HepG2 (cell line): Measurements from ENCODE around the gene ATL2. TPM values are rescaled to one million over a fixed set of nuclear protein-coding genes. Genes with fewer than 3 reads are reported as not detected.
A peak's percentile ranks its signal among the peaks of the same experiment; 100 is the strongest.

Experiments
- KDM6A ChIP-seq: IDR thresholded peaks from 2 replicates; pipeline ENCODE4 v1.6.1; 2016; ENCODE audit warnings: low read depth
- MED1 ChIP-seq: sonication (generic); formaldehyde crosslinking; IDR thresholded peaks from 2 replicates; pipeline ENCODE4 v1.4.0; 2020; ENCODE audit warnings: missing genetic modification reagents
- MEIS2 ChIP-seq: sonication (generic); formaldehyde crosslinking; IDR thresholded peaks from 2 replicates; pipeline ENCODE4 v1.9.0; 2021; ENCODE audit warnings: mild to moderate bottlenecking, missing genetic modification reagents
- PATZ1 ChIP-seq: sonication (generic); formaldehyde crosslinking; IDR thresholded peaks from 2 replicates; pipeline ENCODE4 v1.4.0; 2020; ENCODE audit warnings: missing genetic modification reagents
- RARA ChIP-seq: IDR thresholded peaks from 2 replicates; pipeline ENCODE4 v1.6.1; 2016; ENCODE audit warnings: missing genetic modification reagents, missing compliant biosample characterization
- REST ChIP-seq, 2 experiments: IDR thresholded peaks; 2 replicates each; pipeline ENCODE4 v1.6.1; 2011 to 2012; ENCODE audit warnings: low read length in 2 of 2, borderline replicate concordance in 1 of 2, low read depth in 1 of 2, mild to moderate bottlenecking in 1 of 2, moderate library complexity in 1 of 2
- RXRB ChIP-seq: IDR thresholded peaks from 2 replicates; pipeline ENCODE4 v1.6.1; 2016; ENCODE audit warnings: borderline replicate concordance, missing genetic modification reagents, missing compliant biosample characterization
- SALL1 ChIP-seq: sonication (generic); formaldehyde crosslinking; IDR thresholded peaks from 2 replicates; pipeline ENCODE4 v1.8.0; 2022; ENCODE audit warnings: mild to moderate bottlenecking, missing genetic modification reagents
- SOX6 ChIP-seq, 2 experiments: fragments of 450-650 bp in 1 of 2; sonication (generic) in 1 of 2; formaldehyde crosslinking in 1 of 2; IDR thresholded peaks; 2 replicates each; pipeline versions ENCODE4 v1.4.0 to v1.6.1; 2017 to 2020; ENCODE audit warnings: antibody characterized with exemption in 1 of 2, mild to moderate bottlenecking in 1 of 2, missing genetic modification reagents in 1 of 2
- THRA ChIP-seq: sonication (generic); formaldehyde crosslinking; IDR thresholded peaks from 2 replicates; pipeline ENCODE4 v1.4.0; 2020; ENCODE audit warnings: missing genetic modification reagents, borderline replicate concordance
- ZMYM3 ChIP-seq: sonication (generic); formaldehyde crosslinking; IDR thresholded peaks from 2 replicates; pipeline ENCODE4 v1.5.1; 2020; ENCODE audit warnings: mild to moderate bottlenecking, missing genetic modification reagents
- polyA plus RNA-seq, 8 experiments: library from polyadenylated mRNA; depleted of rRNA in 3 of 8; stranded (reverse) in 7 of 8; unstranded in 1 of 8; fragments of >200 nt; fragmentation: Illumina TruSeq in 4 of 8; extraction: Trizol in 4 of 8; gene quantifications; 2 replicates each; pipeline versions ENCODE4 v1.2.1 to v1.2.3, GENCODE V29; 2011 to 2016; ENCODE audit warnings: low read depth in 4 of 8, missing spikeins in 1 of 8, mixed read lengths in 1 of 8; ENCODE audit not compliant: insufficient read depth in 1 of 8
- total RNA-seq, 5 experiments: library from RNA; depleted of rRNA; stranded (reverse); fragments of >200 nt; fragmentation: Illumina TruSeq; extraction: Trizol; gene quantifications; 2 replicates each; pipeline ENCODE4 v1.2.3, GENCODE V29; 2016; ENCODE audit warnings: low read depth in 1 of 5
- TF ChIP-seq, protein P1 (sequence below): sonication (generic); formaldehyde crosslinking; IDR thresholded peaks from 2 replicates; pipeline ENCODE4 v1.4.0; 2020; ENCODE audit warnings: missing genetic modification reagents

The ATL2 gene
- total and polyA plus RNA-seq, 2 of the 13 experiments (the other 11 are each of a cell fraction or from before 2014, with no cell fraction given), result 56.5 to 119 TPM

- TF ChIP-seq KDM6A (CRISPR knock-in tag) (peak; percentile 22; the same call in 1 of the 2 replicates), MED1 (CRISPR knock-in tag) (peak; percentile 73), RXRB (CRISPR knock-in tag) (peak; percentile 79), SALL1 (CRISPR knock-in tag) (peak; percentile 48), SOX6 (IDR thresholded peaks at IDR 0.05) (no peak), SOX6 (CRISPR knock-in tag; IDR thresholded peaks at IDR 0.05) (peak; percentile 36; the same call in 1 of the 2 replicates), ZMYM3 (CRISPR knock-in tag) (0 out of 2 replicates have a peak, but pooled peaks have one; percentile 22), REST (IDR thresholded peaks at IDR 0.05; ENCODE audit: borderline replicate concordance in 1 of 2, low read depth in 1 of 2, low read length in 2 of 2) (no peak), RARA (CRISPR knock-in tag) (peak; percentile 46; the same call in 1 of the 2 replicates), PATZ1 (CRISPR knock-in tag) (peak; percentile 72), THRA (CRISPR knock-in tag) (peak; percentile 89; the same call in 1 of the 2 replicates), MEIS2 (CRISPR knock-in tag) (0 out of 2 replicates have a peak, but pooled peaks have one; percentile 29)
- TF ChIP-seq, protein P1, sequence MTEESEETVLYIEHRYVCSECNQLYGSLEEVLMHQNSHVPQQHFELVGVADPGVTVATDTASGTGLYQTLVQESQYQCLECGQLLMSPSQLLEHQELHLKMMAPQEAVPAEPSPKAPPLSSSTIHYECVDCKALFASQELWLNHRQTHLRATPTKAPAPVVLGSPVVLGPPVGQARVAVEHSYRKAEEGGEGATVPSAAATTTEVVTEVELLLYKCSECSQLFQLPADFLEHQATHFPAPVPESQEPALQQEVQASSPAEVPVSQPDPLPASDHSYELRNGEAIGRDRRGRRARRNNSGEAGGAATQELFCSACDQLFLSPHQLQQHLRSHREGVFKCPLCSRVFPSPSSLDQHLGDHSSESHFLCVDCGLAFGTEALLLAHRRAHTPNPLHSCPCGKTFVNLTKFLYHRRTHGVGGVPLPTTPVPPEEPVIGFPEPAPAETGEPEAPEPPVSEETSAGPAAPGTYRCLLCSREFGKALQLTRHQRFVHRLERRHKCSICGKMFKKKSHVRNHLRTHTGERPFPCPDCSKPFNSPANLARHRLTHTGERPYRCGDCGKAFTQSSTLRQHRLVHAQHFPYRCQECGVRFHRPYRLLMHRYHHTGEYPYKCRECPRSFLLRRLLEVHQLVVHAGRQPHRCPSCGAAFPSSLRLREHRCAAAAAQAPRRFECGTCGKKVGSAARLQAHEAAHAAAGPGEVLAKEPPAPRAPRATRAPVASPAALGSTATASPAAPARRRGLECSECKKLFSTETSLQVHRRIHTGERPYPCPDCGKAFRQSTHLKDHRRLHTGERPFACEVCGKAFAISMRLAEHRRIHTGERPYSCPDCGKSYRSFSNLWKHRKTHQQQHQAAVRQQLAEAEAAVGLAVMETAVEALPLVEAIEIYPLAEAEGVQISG (CRISPR knock-in tag), result 0 out of 2 replicates have a peak, but pooled peaks have one; percentile 18
Observed at GRCh38 chr2:38421274-38422056, 44.4 kb upstream of the ATL2 start (continued).
